Muscle of leg (tissue), 11 donors: ENCODE measurements around the gene BMP15. TPM values are rescaled to one million over a fixed set of nuclear protein-coding genes. Genes with fewer than 3 reads are reported as not detected.

ENCODE experiments used
- DNase-seq: peaks from one replicate; pipeline ENCODE4 v3.0.0; 2013
- H3K27ac ChIP-seq: one replicate; pipeline ENCODE4 v1.5.1; 2013; ENCODE audit warnings: mild to moderate bottlenecking, low read length, control low read depth
- H3K27me3 ChIP-seq: one replicate; pipeline ENCODE4 v1.6.1; 2013; ENCODE audit warnings: low read length; ENCODE audit not compliant: control insufficient read depth, insufficient read depth
- H3K36me3 ChIP-seq: one replicate; pipeline ENCODE4 v1.6.1; 2013; ENCODE audit warnings: low read length; ENCODE audit not compliant: control insufficient read depth, insufficient read depth
- H3K4me1 ChIP-seq: one replicate; pipeline ENCODE4 v1.6.1; 2013; ENCODE audit warnings: low read length; ENCODE audit not compliant: control insufficient read depth, insufficient read depth
- H3K4me3 ChIP-seq: one replicate; pipeline ENCODE4 v1.5.1; 2013; ENCODE audit warnings: low read length, control low read depth
- H3K9me3 ChIP-seq: replicated peaks from 2 replicates; pipeline ENCODE4 v1.6.1; 2013; ENCODE audit warnings: low read depth, low read length; ENCODE audit not compliant: control insufficient read depth
- WGBS: methylation state at CpG from one replicate; pipeline ENCODE4 v1.1.5; 2013; ENCODE audit warnings: missing lambda C conversion rate; ENCODE audit not compliant: insufficient coverage; 5-methylcytosine and 5-hydroxymethylcytosine counted together
- polyA plus RNA-seq, 8 donors: library from polyadenylated mRNA; unstranded; fragments of 120-200 nt; gene quantifications; one replicate each; pipeline versions ENCODE4 v1.2.1 to v1.2.3, GENCODE V29; 2013; ENCODE audit warnings: inconsistent platforms in 1 of 8, low replicate concordance in 1 of 8; ENCODE audit not compliant: insufficient read length in 8 of 8, insufficient read depth in 1 of 8
- total RNA-seq: library from RNA; stranded (reverse); fragments of 120-200 nt; gene quantifications from one replicate; pipeline ENCODE4 v1.2.4, GENCODE V29; 2013

BMP15 gene
- total and polyA plus RNA-seq, 9 donors: not detected

GRCh38 chrX:50893047-50893446 lies 17.5 kb upstream of the BMP15 start:
- no peak for DNase-seq
- H3K27ac ChIP-seq: no peak overlapping the region
- H3K4me3 ChIP-seq: no peak overlapping the region
- H3K36me3 ChIP-seq: no peaks in the 10 kb centered on the region
- peaks cover 4% of the 10 kb centered on the region for H3K9me3 ChIP-seq
- peaks cover 9% of the 10 kb centered on the region for H3K27me3 ChIP-seq
- WGBS: 80% methylated on average over 1 of the region's 3 CpGs
- no peaks in the 10 kb centered on the region for H3K4me1 ChIP-seq

DNA sequence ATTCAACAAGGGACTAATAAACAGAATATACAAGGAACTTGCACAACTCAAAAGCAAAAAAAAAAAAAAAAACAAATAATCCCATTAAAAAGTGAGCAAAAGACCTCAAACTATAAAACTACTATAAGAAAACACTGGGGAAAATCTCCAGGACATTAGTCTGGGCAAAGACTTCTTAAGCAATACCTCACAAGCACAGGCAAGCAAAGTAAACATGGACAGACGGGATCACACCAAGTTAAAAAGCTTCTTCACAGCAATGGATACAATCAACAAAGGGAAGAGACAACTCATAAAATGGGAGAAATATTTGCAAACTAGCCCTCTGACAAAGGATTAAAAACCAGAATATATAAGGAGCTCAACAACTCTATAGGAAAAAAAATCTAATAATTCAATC lies 17.1 kb upstream of the BMP15 start:
- no peaks in the 10 kb centered on the region for H3K4me1 ChIP-seq
- DNase-seq: no peak
- H3K27me3 ChIP-seq: peaks cover 9% of the 10 kb centered on the region
- H3K36me3 ChIP-seq: no peaks in the 10 kb centered on the region
- H3K27ac ChIP-seq: no peak overlapping the region
- no CpG with 5 or more reads among the region's 1 CpG for whole genome bisulfite sequencing
- H3K4me3 ChIP-seq: no peak overlapping the region
- H3K9me3 ChIP-seq: peaks cover 4% of the 10 kb centered on the region

DNA sequence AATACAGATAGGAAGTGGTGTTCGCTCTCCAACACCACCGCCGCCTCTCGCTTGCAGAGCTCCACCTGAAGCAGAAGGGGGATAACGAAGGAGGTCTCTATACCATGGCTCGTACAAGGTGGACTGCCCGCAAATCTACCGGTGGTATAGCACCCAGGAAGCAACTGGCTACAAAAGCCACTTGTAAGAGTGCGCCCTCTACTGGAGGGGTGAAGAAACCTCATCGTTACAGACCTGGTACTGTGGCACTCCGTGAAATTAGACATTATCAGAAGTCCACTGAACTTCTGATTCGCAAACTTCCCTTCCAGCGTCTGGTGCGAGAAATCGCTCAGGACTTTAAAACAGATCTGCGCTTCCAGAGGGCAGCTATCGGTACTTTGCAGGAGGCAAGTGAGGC lies 5.2 kb upstream of the BMP15 start:
- WGBS: 88% methylated on average over 14 of the region's 17 CpGs
- H3K27me3 ChIP-seq: peaks cover 16% of the 10 kb centered on the region
- no peak for DNase-seq
- H3K36me3 ChIP-seq: no peaks in the 10 kb centered on the region
- no peak overlapping the region for H3K4me3 ChIP-seq
- H3K4me1 ChIP-seq: no peaks in the 10 kb centered on the region
- H3K27ac ChIP-seq: no peak overlapping the region
- no peaks in the 10 kb centered on the region for H3K9me3 ChIP-seq

- Histone ChIP-seq H3K27ac (no peak overlapping the region), H3K27me3 (peaks cover 22% of the 10 kb centered on the region), H3K9me3 (no peaks in the 10 kb centered on the region), H3K4me1 (no peaks in the 10 kb centered on the region), H3K36me3 (no peaks in the 10 kb centered on the region), H3K4me3 (no peak overlapping the region)
- peak; percentile 4 for DNase-seq
These were observed 3.0 kb downstream of the BMP15 start for GRCh38 chrX:50913520-50913919.

DNA sequence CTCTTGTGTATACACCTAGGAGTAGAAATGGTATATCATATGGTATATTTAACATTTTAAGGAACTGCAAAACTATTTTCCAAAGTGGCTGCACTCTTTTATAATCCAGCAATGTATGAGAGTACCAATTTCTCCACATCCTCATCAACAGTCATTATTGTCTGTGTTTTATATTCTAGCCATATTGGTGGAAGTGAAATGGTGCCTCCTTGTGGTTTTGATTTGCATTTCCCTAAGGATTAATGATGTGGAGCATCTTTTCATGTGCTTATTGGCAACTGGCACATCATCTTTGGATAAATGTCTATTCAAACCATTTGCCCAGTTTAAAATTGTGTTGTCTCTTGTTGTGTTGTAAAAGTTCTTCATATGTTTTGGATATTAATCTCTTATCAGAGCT lies 9.6 kb downstream of the BMP15 start:
- Histone ChIP-seq H3K27ac (no peak overlapping the region), H3K9me3 (no peaks in the 10 kb centered on the region), H3K4me3 (no peak overlapping the region), H3K4me1 (no peaks in the 10 kb centered on the region), H3K27me3 (peaks cover 10% of the 10 kb centered on the region), H3K36me3 (no peaks in the 10 kb centered on the region)
- DNase-seq: no peak

GRCh38 chrX:50927127-50927526 lies 16.6 kb downstream of the BMP15 start:
- H3K4me3 ChIP-seq: no peak overlapping the region
- H3K27ac ChIP-seq: no peak overlapping the region
- no peaks in the 10 kb centered on the region for H3K4me1 ChIP-seq
- H3K9me3 ChIP-seq: no peaks in the 10 kb centered on the region
- peaks cover 11% of the 10 kb centered on the region for H3K27me3 ChIP-seq
- H3K36me3 ChIP-seq: no peaks in the 10 kb centered on the region
- no peak for DNase-seq

DNA sequence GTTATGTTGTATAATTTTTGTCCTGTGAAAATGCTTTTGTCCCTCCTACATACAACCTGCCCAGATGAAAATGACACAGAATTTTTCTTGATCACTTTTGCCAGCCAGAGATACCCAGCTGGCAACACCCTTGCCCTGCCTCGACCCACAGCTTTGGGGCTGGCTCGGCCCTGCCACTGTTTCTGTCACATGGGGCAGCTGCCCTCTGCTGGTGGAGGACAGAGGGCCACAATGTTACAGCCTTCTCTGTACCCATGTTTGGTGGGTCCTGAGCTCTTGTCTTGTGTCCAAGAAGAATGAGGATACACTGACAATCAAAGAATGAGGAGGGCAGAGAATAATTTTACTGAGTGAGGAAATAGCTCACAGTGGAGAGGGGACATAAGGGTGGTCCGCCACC lies 31.1 kb downstream of the BMP15 start:
- Histone ChIP-seq H3K27ac (no peak overlapping the region), H3K4me1 (no peaks in the 10 kb centered on the region), H3K9me3 (no peaks in the 10 kb centered on the region), H3K36me3 (no peaks in the 10 kb centered on the region), H3K27me3 (peaks cover 3% of the 10 kb centered on the region), H3K4me3 (no peak overlapping the region)
- no peak for DNase-seq
- 65% methylated on average over 3 of the region's 3 CpGs for WGBS

GRCh38 chrX:50942471-50942870 lies 31.9 kb downstream of the BMP15 start:
- no peak for DNase-seq
- H3K4me1 ChIP-seq: no peaks in the 10 kb centered on the region
- H3K4me3 ChIP-seq: no peak overlapping the region
- H3K27ac ChIP-seq: no peak overlapping the region
- no peaks in the 10 kb centered on the region for H3K9me3 ChIP-seq
- no peaks in the 10 kb centered on the region for H3K36me3 ChIP-seq
- H3K27me3 ChIP-seq: peaks cover 3% of the 10 kb centered on the region
- WGBS: 63% methylated on average over 2 of the region's 2 CpGs

- peaks cover 5% of the 10 kb centered on the region for H3K9me3 ChIP-seq
- WGBS: no CpG with 5 or more reads among the region's 1 CpG
- peaks cover 4% of the 10 kb centered on the region for H3K27me3 ChIP-seq
- H3K27ac ChIP-seq: no peak overlapping the region
- no peak for DNase-seq
- H3K36me3 ChIP-seq: no peaks in the 10 kb centered on the region
- no peaks in the 10 kb centered on the region for H3K4me1 ChIP-seq
- no peak overlapping the region for H3K4me3 ChIP-seq
These were observed 41.9 kb downstream of the BMP15 start for GRCh38 chrX:50952406-50952805.

DNA sequence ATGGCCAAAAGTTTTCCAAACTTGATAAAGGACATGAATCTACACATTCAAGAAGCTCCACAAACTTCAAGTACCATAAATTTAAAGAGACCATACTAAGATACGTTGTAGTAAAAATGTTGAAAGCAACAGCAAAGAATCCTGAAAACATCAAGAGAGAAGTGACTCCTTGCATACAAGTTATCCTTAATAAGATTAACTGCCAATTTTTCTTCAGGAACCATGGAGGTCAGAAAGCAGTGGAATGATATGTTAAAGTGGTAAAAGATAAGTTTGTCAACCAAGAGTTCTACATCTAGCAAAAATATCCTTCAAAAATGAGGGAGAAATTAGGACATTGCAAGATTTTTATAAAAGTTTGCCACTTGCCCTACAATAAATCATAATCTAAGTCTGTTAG lies 43.3 kb downstream of the BMP15 start:
- DNase-seq: no peak
- Histone ChIP-seq H3K27me3 (peaks cover 4% of the 10 kb centered on the region), H3K27ac (no peak overlapping the region), H3K4me1 (no peaks in the 10 kb centered on the region), H3K9me3 (peaks cover 5% of the 10 kb centered on the region), H3K4me3 (no peak overlapping the region), H3K36me3 (no peaks in the 10 kb centered on the region)
- no CpG with 5 or more reads among the region's 1 CpG for WGBS

- Histone ChIP-seq H3K9me3 (no peaks in the 10 kb centered on the region), H3K27me3 (peaks cover 3% of the 10 kb centered on the region), H3K27ac (no peak overlapping the region), H3K4me1 (no peaks in the 10 kb centered on the region), H3K4me3 (no peak overlapping the region), H3K36me3 (no peaks in the 10 kb centered on the region)
- DNase-seq: no peak
- no CpG with 5 or more reads among the region's 3 CpGs for WGBS
These were observed 51.6 kb downstream of the BMP15 start for GRCh38 chrX:50962156-50962555.
